ENCODE results near the gene UBXN10. TPM values are rescaled to one million over a fixed set of nuclear protein-coding genes. Genes with fewer than 3 reads are reported as not detected.

Gene UBXN10
- total and polyA plus RNA-seq, 12 donors, result 0.16 to 4.0 (median 1.5) TPM

GRCh38 chr1:20223551-20224419 is 37.9 kb downstream of the UBXN10 start:
- no peaks in the 10 kb centered on the region for H3K9me3 ChIP-seq

GRCh38 chr1:20224546-20224945 is 38.6 kb downstream of the UBXN10 start:
- Histone ChIP-seq H3K36me3 (no peaks in the 10 kb centered on the region), H3K27me3 (peaks cover 0 to 58% (median 45%) of the 10 kb centered on the region in 7 donors), H3K27ac (no peak overlapping the region), H3K4me3 (no peak overlapping the region), H3K4me1 (peaks cover 0 to 4% (median 0%) of the 10 kb centered on the region in 9 donors), H3K9me3 (no peaks in the 10 kb centered on the region)
- intact Hi-C loops (cut with DNase I), result loop anchor here in 1 of 10 donors (10.0 kb wide), 1 partner anchor 140 kb away; no protein-coding TSS in a partner anchor
- 60 to 67% methylated on average over 3 of the region's 3 CpGs for WGBS, 2 donors
- TF ChIP-seq CTCF (IDR thresholded peaks at IDR 0.05), result no peak
- ATAC-seq (no peak), DNase-seq (no peak)

More at GRCh38 chr1:20223551-20224419, 37.9 kb downstream of the UBXN10 start:
- no peak for TF ChIP-seq CTCF (IDR thresholded peaks at IDR 0.05)
- Histone ChIP-seq H3K4me1 (peaks cover 0 to 4% (median 0%) of the 10 kb centered on the region in 9 donors), H3K27ac (no peak overlapping the region), H3K4me3 (no peak overlapping the region), H3K27me3 (peaks cover 0 to 52% (median 45%) of the 10 kb centered on the region in 7 donors), H3K36me3 (no peaks in the 10 kb centered on the region)
- WGBS, 2 donors, result 24 to 31% methylated on average over 18 of the region's 18 CpGs
- no peak for DNase-seq
- intact Hi-C loops (cut with DNase I), result loop anchor here in 1 of 10 donors (10.0 kb wide), 1 partner anchor 141 kb away; no protein-coding TSS in a partner anchor
- ATAC-seq, result peak in 2 of 8 donors; percentile 34 to 37

GRCh38 chr1:20227704-20228103 is 41.8 kb downstream of the UBXN10 start:
- Histone ChIP-seq H3K27ac (no peak overlapping the region), H3K4me3 (no peak overlapping the region), H3K27me3 (peaks cover 0 to 72% (median 51%) of the 10 kb centered on the region in 7 donors), H3K9me3 (no peaks in the 10 kb centered on the region), H3K4me1 (no peaks in the 10 kb centered on the region), H3K36me3 (no peaks in the 10 kb centered on the region)
- DNase-seq (no peak), ATAC-seq (no peak)
- 61 to 66% methylated on average over 4 of the region's 4 CpGs for WGBS, 2 donors
- TF ChIP-seq CTCF (IDR thresholded peaks at IDR 0.05), result no peak
- intact Hi-C loops (cut with DNase I), result loop anchor here in 1 of 10 donors (10.0 kb wide), 1 partner anchor 137 kb away; no protein-coding TSS in a partner anchor

GRCh38 chr1:20228314-20228825 is 42.5 kb downstream of the UBXN10 start:
- intact Hi-C loops (cut with DNase I), result loop anchor here in 1 of 10 donors (10.0 kb wide), 1 partner anchor 136 kb away; no protein-coding TSS in a partner anchor
- H3K27ac ChIP-seq, result no peak overlapping the region
- TF ChIP-seq CTCF (IDR thresholded peaks at IDR 0.05), result no peak

More at GRCh38 chr1:20228314-20228825, 42.5 kb downstream of the UBXN10 start:
- H3K36me3 ChIP-seq, result no peaks in the 10 kb centered on the region
- 75 to 76% methylated on average over 11 of the region's 11 CpGs for WGBS, 2 donors
- no peak overlapping the region for H3K4me3 ChIP-seq
- H3K9me3 ChIP-seq, result no peaks in the 10 kb centered on the region
- no peak for ATAC-seq
- no peak for DNase-seq
- H3K4me1 ChIP-seq, result no peaks in the 10 kb centered on the region
- peaks cover 0 to 76% (median 56%) of the 10 kb centered on the region in 7 donors for H3K27me3 ChIP-seq

All from heart right ventricle (tissue), 16 donors.